SU-DHL-6 (cell line): Measurements from ENCODE around the gene C4orf51.

ENCODE experiments used
- CTCF ChIP-seq: fragments of 200-600 bp; sonication (generic); IDR thresholded peaks from one replicate; pipeline ENCODE4 v1.5.1; 2017; ENCODE audit warnings: antibody characterized with exemption, mild to moderate bottlenecking, low read length, moderate library complexity; ENCODE audit not compliant: insufficient read depth, poor library complexity, severe bottlenecking
- EZH2phosphoT487 ChIP-seq: fragments of 200-600 bp; sonication (generic), shearing (Covaris generic); conservative IDR thresholded peaks from 2 replicates; pipeline ENCODE4 v1.6.1; 2018; ENCODE audit warnings: mild to moderate bottlenecking, antibody characterized with exemption, low read length, moderate library complexity, mixed read lengths

GRCh38 chr4:145763399-145763798 is 83.5 kb downstream of the C4orf51 start:
- TF ChIP-seq CTCF (no peak), EZH2phosphoT487 (no peak)
